ENCODE data around the gene IFFO2. TPM values are rescaled to one million over a fixed set of nuclear protein-coding genes. Genes with fewer than 3 reads are reported as not detected.

IFFO2 gene
- total and polyA plus RNA-seq, 2 experiments from 2014 or later, result 0.71 to 7.5 TPM

DNA sequence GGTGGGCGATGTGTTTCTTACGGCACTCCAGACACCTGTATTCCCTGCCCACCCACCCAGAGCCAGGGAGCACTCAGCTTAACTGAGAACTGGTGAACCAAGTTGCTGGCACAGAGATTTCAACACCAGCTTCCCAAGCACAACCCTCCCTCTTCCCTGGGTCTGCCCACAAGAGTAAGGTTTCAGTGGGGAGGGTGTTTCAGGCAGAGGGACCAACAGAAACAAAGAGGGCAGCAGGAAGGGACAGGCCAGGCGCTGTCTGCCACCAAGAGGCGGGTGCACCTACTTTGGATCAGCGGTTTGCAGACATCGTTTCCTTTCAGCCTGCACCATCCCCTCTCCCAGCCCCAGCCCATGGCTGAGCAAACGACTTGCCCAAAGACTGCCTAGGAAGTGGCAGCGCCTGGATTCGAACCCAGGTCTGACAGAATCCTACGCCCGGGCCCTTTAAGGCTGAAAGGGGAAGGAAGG is 32.2 kb downstream of the IFFO2 start (continued):
- TF ChIP-seq, protein P1, sequence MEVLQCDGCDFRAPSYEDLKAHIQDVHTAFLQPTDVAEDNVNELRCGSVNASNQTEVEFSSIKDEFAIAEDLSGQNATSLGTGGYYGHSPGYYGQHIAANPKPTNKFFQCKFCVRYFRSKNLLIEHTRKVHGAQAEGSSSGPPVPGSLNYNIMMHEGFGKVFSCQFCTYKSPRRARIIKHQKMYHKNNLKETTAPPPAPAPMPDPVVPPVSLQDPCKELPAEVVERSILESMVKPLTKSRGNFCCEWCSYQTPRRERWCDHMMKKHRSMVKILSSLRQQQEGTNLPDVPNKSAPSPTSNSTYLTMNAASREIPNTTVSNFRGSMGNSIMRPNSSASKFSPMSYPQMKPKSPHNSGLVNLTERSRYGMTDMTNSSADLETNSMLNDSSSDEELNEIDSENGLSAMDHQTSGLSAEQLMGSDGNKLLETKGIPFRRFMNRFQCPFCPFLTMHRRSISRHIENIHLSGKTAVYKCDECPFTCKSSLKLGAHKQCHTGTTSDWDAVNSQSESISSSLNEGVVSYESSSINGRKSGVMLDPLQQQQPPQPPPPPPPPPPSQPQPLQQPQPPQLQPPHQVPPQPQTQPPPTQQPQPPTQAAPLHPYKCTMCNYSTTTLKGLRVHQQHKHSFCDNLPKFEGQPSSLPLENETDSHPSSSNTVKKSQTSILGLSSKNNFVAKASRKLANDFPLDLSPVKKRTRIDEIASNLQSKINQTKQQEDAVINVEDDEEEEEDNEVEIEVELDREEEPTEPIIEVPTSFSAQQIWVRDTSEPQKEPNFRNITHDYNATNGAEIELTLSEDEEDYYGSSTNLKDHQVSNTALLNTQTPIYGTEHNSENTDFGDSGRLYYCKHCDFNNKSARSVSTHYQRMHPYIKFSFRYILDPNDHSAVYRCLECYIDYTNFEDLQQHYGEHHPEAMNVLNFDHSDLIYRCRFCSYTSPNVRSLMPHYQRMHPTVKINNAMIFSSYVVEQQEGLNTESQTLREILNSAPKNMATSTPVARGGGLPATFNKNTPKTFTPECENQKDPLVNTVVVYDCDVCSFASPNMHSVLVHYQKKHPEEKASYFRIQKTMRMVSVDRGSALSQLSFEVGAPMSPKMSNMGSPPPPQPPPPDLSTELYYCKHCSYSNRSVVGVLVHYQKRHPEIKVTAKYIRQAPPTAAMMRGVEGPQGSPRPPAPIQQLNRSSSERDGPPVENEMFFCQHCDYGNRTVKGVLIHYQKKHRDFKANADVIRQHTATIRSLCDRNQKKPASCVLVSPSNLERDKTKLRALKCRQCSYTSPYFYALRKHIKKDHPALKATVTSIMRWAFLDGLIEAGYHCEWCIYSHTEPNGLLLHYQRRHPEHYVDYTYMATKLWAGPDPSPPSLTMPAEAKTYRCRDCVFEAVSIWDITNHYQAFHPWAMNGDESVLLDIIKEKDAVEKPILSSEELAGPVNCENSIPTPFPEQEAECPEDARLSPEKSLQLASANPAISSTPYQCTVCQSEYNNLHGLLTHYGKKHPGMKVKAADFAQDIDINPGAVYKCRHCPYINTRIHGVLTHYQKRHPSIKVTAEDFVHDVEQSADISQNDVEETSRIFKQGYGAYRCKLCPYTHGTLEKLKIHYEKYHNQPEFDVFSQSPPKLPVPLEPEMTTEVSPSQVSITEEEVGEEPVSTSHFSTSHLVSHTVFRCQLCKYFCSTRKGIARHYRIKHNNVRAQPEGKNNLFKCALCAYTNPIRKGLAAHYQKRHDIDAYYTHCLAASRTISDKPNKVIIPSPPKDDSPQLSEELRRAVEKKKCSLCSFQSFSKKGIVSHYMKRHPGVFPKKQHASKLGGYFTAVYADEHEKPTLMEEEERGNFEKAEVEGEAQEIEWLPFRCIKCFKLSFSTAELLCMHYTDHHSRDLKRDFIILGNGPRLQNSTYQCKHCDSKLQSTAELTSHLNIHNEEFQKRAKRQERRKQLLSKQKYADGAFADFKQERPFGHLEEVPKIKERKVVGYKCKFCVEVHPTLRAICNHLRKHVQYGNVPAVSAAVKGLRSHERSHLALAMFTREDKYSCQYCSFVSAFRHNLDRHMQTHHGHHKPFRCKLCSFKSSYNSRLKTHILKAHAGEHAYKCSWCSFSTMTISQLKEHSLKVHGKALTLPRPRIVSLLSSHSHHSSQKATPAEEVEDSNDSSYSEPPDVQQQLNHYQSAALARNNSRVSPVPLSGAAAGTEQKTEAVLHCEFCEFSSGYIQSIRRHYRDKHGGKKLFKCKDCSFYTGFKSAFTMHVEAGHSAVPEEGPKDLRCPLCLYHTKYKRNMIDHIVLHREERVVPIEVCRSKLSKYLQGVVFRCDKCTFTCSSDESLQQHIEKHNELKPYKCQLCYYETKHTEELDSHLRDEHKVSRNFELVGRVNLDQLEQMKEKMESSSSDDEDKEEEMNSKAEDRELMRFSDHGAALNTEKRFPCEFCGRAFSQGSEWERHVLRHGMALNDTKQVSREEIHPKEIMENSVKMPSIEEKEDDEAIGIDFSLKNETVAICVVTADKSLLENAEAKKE (CRISPR knock-in tag; IDR thresholded peaks at IDR 0.05), result no peak
- no peak for TF ChIP-seq ZNF114 (CRISPR knock-in tag; IDR thresholded peaks at IDR 0.05)
- TF ChIP-seq EZH2phosphoT487 (IDR thresholded peaks at IDR 0.05; ENCODE audit: unreplicated experiment), result no peak
- TF ChIP-seq NANOG (IDR thresholded peaks at IDR 0.05; ENCODE audit: borderline replicate concordance), result no peak
- TF ChIP-seq STAT1 (IDR thresholded peaks at IDR 0.05; ENCODE audit: unreplicated experiment), result no peak
- no peak for TF ChIP-seq ZNF331 (CRISPR knock-in tag; IDR thresholded peaks at IDR 0.05; ENCODE audit: low read depth)
- TF ChIP-seq EZH2 (IDR thresholded peaks at IDR 0.05; ENCODE audit: low read depth, unreplicated experiment), result no peak

DNA sequence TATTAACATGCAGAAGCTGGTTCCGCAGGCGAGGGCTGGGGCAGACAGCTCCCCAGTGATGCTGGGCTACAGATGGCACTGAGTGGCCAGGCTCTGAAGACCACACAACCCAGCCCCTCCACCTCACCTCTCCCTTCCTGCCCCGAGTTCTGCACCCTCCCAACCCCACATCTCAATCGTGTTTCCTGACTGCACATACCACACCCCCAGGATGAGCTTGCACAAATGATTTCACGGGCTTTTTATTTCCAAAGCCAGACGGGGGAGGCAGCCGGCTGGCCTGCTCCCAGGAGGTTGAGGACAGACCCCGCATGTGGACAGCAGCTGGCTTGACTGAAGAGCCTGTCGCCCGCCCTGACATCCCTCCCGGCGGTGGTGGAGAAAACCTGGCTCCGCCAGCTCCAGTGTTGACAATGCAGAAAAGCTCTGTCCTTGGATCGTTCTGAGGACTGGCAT is 32.7 kb downstream of the IFFO2 start:
- no peak overlapping the region for H3K4me3 ChIP-seq
- H3K4me2 ChIP-seq, result no peak overlapping the region
- H3K36me3 ChIP-seq (ENCODE audit: insufficient read depth), result no peaks in the 10 kb centered on the region
- H3F3A ChIP-seq (replicated peaks; ENCODE audit: low read depth), result no peaks in the 10 kb centered on the region
- no peaks in the 10 kb centered on the region for H3K9me2 ChIP-seq (ENCODE audit: insufficient read depth)
- Mint-ChIP-seq H3K9me3 (peaks cover 3% of the 10 kb centered on the region; the same call in 2 of the 3 replicates), H3K36me3 (ENCODE audit: low read depth) (peaks cover 2% of the 10 kb centered on the region; the same call in 1 of the 3 replicates), H3K4me3 (no peak overlapping the region), H3K27me3 (ENCODE audit: insufficient read depth, low read depth, poor library complexity) (peaks cover 6% of the 10 kb centered on the region), H3K4me1 (peaks cover 23% of the 10 kb centered on the region), H3K27ac (peak overlapping the region; percentile 59; the same call in 1 of the 2 replicates)
- no peak overlapping the region for H3K27ac ChIP-seq (ENCODE audit: low read depth)
- no peaks in the 10 kb centered on the region for H3K27me3 ChIP-seq (ENCODE audit: insufficient read depth)
- no peak for ATAC-seq
- H3K79me2 ChIP-seq (replicated peaks; ENCODE audit: insufficient read depth), result no peaks in the 10 kb centered on the region
- H3K4me1 ChIP-seq (ENCODE audit: insufficient read depth), result no peaks in the 10 kb centered on the region; the same call in 1 of the 2 replicates
- no peaks in the 10 kb centered on the region; the same call in 1 of the 2 replicates for H4K20me1 ChIP-seq (replicated peaks; ENCODE audit: insufficient read depth)
- H2AFZ ChIP-seq, result no peak overlapping the region
- no peak for DNase-seq (ENCODE audit: low spot score)
- TF ChIP-seq, protein P1 (CRISPR knock-in tag; IDR thresholded peaks at IDR 0.05), result no peak
- TF ChIP-seq POLR2AphosphoS5 (IDR thresholded peaks at IDR 0.05; ENCODE audit: low read depth) (no peak), ZNF331 (CRISPR knock-in tag; IDR thresholded peaks at IDR 0.05; ENCODE audit: low read depth) (no peak), STAT1 (IDR thresholded peaks at IDR 0.05; ENCODE audit: unreplicated experiment) (no peak)
